ENCODE results near the gene PHACTR3. TPM values are rescaled to one million over a fixed set of nuclear protein-coding genes. Genes with fewer than 3 reads are reported as not detected.

The PHACTR3 gene
- total RNA-seq, 1 experiment from 2014 or later = 10.0 TPM

- Mint-ChIP-seq H3K9me3 (ENCODE audit: low read depth, unreplicated experiment) (no peaks in the 10 kb centered on the region), H3K36me3 (ENCODE audit: insufficient read depth, unreplicated experiment) (no peaks in the 10 kb centered on the region), H3K4me1 (ENCODE audit: low read depth, unreplicated experiment) (no peaks in the 10 kb centered on the region), H3K27ac (ENCODE audit: unreplicated experiment) (no peak overlapping the region), H3K4me3 (ENCODE audit: low read depth, unreplicated experiment) (no peak overlapping the region), H3K27me3 (ENCODE audit: unreplicated experiment) (peaks cover 25% of the 10 kb centered on the region)
- TF ChIP-seq CTCF (IDR thresholded peaks at IDR 0.05; ENCODE audit: unreplicated experiment) = no peak
- DNase-seq = no peak
- CTCF ChIA-PET = no interaction called here
- intact Hi-C loops (cut with micrococcal nuclease; ENCODE audit: unreplicated experiment) = no loop called here
- BruUV-seq (replicated peaks) = no TSS peak
These were observed 25.6 kb upstream of the PHACTR3 start for GRCh38 chr20:59578436-59579403.

- H3K36me3 Mint-ChIP-seq (ENCODE audit: insufficient read depth, unreplicated experiment) = no peaks in the 10 kb centered on the region
- no peak for TF ChIP-seq CTCF (IDR thresholded peaks at IDR 0.05; ENCODE audit: unreplicated experiment)
- H3K27me3 Mint-ChIP-seq (ENCODE audit: unreplicated experiment) = peaks cover 22% of the 10 kb centered on the region
- no peak overlapping the region for H3K27ac Mint-ChIP-seq (ENCODE audit: unreplicated experiment)
- CTCF ChIA-PET = interaction anchor here (3.5 kb wide), 1 partner anchor 9 kb away, joined by 14 read pairs; no protein-coding TSS in a partner anchor
- intact Hi-C loops (cut with micrococcal nuclease; ENCODE audit: unreplicated experiment) = no loop called here
- H3K4me3 Mint-ChIP-seq (ENCODE audit: low read depth, unreplicated experiment) = no peak overlapping the region
- DNase-seq = no peak
- no TSS peak for BruUV-seq (replicated peaks)
- no peaks in the 10 kb centered on the region for H3K9me3 Mint-ChIP-seq (ENCODE audit: low read depth, unreplicated experiment)
- H3K4me1 Mint-ChIP-seq (ENCODE audit: low read depth, unreplicated experiment) = no peaks in the 10 kb centered on the region
These were observed 24.8 kb upstream of the PHACTR3 start for GRCh38 chr20:59579404-59580145.

DNA sequence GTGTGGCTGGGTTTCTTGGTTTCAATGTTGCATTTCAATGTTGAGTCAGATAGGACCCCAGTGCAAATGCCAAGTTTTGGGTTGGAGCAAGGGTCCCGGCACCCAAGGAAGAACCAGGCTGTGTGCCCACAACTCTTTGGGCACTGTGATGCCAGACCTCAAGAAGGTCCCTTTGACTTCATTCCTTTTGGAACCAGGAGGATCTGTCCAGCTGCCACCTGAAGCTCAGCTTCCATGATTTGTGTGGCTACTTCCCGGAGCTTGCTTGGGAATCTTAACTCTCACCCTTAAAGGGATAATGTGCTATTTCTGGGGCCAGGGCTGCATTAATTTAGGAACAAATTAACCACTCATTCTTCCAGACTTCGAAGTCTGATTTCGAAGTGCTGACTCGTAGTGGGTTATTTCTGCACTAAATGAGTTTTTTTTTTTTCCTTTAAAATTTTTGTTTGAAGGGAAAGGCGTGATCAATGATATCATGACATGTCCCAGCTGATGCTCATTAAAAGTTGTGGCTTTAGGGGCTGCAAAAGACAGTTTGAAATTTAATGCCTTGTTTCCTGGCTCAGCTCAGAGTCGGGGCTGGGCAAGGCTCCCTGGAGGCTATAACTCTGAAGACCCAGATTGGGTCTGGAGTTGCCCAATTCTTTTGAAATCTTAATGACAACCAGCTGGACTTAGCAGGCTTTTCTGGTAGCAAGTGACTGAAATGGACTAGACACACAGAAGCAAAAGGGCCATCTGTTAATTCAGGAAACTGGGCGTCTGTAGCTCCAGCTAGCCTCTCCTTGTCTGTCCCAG is 24.0 kb upstream of the PHACTR3 start:
- no peak overlapping the region for H3K4me3 Mint-ChIP-seq (ENCODE audit: low read depth, unreplicated experiment)
- DNase-seq = no peak
- no TSS peak for BruUV-seq (replicated peaks)
- CTCF ChIA-PET = interaction anchor here (3.5 kb wide), 1 partner anchor 9 kb away, joined by 14 read pairs; no protein-coding TSS in a partner anchor
- H3K27ac Mint-ChIP-seq (ENCODE audit: unreplicated experiment) = no peak overlapping the region
- H3K9me3 Mint-ChIP-seq (ENCODE audit: low read depth, unreplicated experiment) = no peaks in the 10 kb centered on the region
- intact Hi-C loops (cut with micrococcal nuclease; ENCODE audit: unreplicated experiment) = no loop called here
- H3K4me1 Mint-ChIP-seq (ENCODE audit: low read depth, unreplicated experiment) = no peaks in the 10 kb centered on the region
- TF ChIP-seq CTCF (IDR thresholded peaks at IDR 0.05; ENCODE audit: unreplicated experiment) = no peak
- no peaks in the 10 kb centered on the region for H3K36me3 Mint-ChIP-seq (ENCODE audit: insufficient read depth, unreplicated experiment)
- peaks cover 14% of the 10 kb centered on the region for H3K27me3 Mint-ChIP-seq (ENCODE audit: unreplicated experiment)

DNA sequence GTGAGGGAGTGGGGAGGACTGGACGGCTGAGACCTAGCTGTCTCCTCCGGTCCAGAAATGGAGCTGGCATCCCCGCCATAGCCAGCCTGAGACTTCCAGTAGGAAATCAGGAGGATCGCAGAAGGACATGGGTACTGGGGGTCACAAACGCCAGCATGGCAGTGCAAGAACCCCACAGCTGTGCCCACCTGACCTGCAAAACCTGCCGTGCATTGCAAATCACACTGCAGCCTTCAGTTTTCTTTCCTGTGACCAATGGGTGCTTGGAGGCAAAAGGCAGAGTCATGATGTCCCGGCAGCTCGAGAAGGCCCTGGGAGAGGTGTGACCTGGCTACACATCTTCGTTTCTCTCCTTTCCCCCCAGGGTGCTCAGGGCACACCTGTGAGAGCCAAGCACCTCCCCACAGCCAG is 23.3 kb upstream of the PHACTR3 start:
- no peak overlapping the region for H3K27ac Mint-ChIP-seq (ENCODE audit: unreplicated experiment)
- H3K9me3 Mint-ChIP-seq (ENCODE audit: low read depth, unreplicated experiment) = no peaks in the 10 kb centered on the region
- no TSS peak for BruUV-seq (replicated peaks)
- DNase-seq = no peak
- CTCF ChIA-PET = interaction anchor here (0.6 to 3.5 kb wide), 2 partner anchors 10 to 1623 kb away, joined by 4 to 14 read pairs; no protein-coding TSS in a partner anchor
- H3K4me1 Mint-ChIP-seq (ENCODE audit: low read depth, unreplicated experiment) = no peaks in the 10 kb centered on the region
- no peak for TF ChIP-seq CTCF (IDR thresholded peaks at IDR 0.05; ENCODE audit: unreplicated experiment)
- no peak overlapping the region for H3K4me3 Mint-ChIP-seq (ENCODE audit: low read depth, unreplicated experiment)
- peaks cover 8% of the 10 kb centered on the region for H3K27me3 Mint-ChIP-seq (ENCODE audit: unreplicated experiment)
- no peaks in the 10 kb centered on the region for H3K36me3 Mint-ChIP-seq (ENCODE audit: insufficient read depth, unreplicated experiment)
- intact Hi-C loops (cut with micrococcal nuclease; ENCODE audit: unreplicated experiment) = no loop called here
